Stomach smooth muscle (tissue), 2 donors: Measurements from ENCODE around the gene AMY1B.
"Not testable (repeated sequence)": the region's sequence is repeated elsewhere in the genome, so short reads cannot be mapped to it uniquely, and the experiment has no call there.

Experiments
- H3K27ac ChIP-seq: one replicate; pipeline ENCODE4 v1.7.0; 2013; ENCODE audit warnings: mild to moderate bottlenecking, low read length, inconsistent platforms
- H3K27me3 ChIP-seq, 2 donors: one replicate each; pipeline ENCODE4 v1.7.0; 2013; ENCODE audit warnings: low read length in 2 of 2; ENCODE audit not compliant: insufficient read depth in 2 of 2, control insufficient read depth in 1 of 2
- H3K36me3 ChIP-seq, 2 donors: one replicate each; pipeline ENCODE4 v1.7.0; 2013; ENCODE audit warnings: low read length in 2 of 2; ENCODE audit not compliant: control insufficient read depth in 2 of 2, insufficient read depth in 2 of 2
- H3K4me1 ChIP-seq: one replicate; pipeline ENCODE4 v1.7.0; 2013; ENCODE audit warnings: low read length; ENCODE audit not compliant: control insufficient read depth, insufficient read depth
- H3K4me3 ChIP-seq, 2 donors: one replicate each; pipeline ENCODE4 v1.7.0; 2013; ENCODE audit warnings: low read length in 2 of 2
- H3K9ac ChIP-seq, 2 donors: one replicate each; pipeline ENCODE4 v1.7.0; 2013; ENCODE audit warnings: low read length in 2 of 2, mild to moderate bottlenecking in 1 of 2
- H3K9me3 ChIP-seq, 2 donors: one replicate each; pipeline ENCODE4 v1.7.0; 2013; ENCODE audit warnings: low read length in 2 of 2; ENCODE audit not compliant: control insufficient read depth in 2 of 2
- donor health status: healthy.
- donor health status: Pancreatic carcinoma.

Gene AMY1B

DNA sequence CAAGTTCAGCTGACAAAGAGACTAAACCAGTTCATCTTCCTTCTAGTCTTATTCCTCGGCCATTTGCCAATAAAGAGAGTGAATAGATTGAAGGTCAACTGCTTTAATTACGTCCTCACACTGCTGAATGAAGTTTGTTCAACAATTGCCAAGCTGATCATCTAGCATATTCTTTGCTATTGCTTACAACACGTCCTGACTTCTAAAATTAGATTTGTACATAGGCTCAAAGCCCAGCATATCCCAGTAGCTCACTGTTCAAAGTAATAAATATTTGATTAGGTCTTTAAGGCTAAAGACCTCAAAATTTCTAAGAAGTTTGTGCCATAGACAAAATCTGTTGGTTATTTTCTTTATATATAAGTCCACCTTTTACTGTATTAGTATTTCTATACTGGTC is 19.7 kb downstream of the AMY1B start:
- H3K27me3 ChIP-seq, H3K36me3 ChIP-seq, H3K4me1 ChIP-seq, H3K27ac ChIP-seq, H3K4me3 ChIP-seq, H3K9me3 ChIP-seq, H3K9ac ChIP-seq: not testable (repeated sequence)

DNA sequence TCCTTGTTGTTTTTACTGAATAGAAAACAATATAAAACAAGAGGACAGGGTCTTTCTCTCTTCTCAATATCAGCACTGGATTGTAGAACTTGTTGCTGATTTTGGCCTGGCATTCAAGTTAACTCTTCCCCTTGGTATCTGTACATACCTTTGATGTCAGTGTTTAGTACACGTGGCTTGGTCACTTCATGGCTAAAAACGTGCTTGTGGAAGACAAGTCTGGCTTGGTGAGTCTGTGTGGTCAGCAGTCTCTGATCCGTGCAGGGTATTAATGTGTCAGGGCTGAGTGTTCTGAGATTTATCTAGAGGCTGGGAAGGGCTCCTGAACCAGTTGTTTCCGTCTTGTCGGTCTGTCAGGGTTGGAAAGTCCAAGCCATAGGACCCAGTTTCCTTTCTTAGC is 40.5 kb downstream of the AMY1B start, which contains the start of gene AMY1A:
TSS of gene AMY1A (plus strand) at position 301 of the 400 bp plus-strand sequence. CDS start 571 bp downstream, outside the sequence.
- not testable (repeated sequence) for H3K36me3 ChIP-seq, H3K27me3 ChIP-seq, H3K27ac ChIP-seq, H3K9ac ChIP-seq, H3K4me1 ChIP-seq, H3K4me3 ChIP-seq, H3K9me3 ChIP-seq

DNA sequence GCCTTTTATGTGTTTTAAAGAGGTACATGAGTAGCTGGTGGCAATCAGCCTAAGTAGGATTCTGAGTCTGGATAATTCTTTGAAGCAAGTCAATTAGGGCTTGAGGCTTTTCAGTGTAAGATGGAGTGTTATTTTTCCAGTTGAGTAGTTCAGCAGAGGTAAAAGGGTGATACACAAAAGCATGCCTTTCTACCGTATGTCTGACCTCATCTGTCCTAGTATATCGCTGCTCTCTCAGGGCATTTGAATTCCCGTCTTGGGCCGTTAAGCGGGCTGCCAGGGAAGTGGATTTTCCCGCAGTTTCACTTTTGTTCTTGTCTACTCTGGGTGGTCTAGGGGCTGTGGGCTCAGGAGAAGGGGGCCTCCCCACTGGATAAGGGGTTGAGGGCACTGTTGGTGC is 41.9 kb downstream of the AMY1B start:
- H3K27ac ChIP-seq, H3K36me3 ChIP-seq, H3K4me1 ChIP-seq: not testable (repeated sequence)

DNA sequence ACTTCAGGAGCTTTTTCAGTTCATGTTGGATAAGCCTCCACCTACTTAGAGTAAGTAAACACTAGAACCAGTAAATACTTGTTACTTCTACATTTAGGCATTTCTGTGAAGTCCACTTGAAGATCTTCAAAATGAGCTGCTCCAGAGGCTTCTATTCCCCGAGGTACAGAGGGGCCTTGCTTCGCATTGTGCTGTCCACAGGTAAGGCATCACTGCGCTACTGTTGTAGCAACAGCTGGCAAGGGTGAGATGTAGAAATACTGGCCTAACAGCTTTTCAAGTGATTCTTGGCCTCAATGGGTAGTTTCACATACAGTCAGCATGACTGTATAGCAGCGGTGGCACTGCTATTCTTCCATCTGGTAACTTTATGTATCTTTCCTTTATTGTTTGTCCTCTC is 45.1 kb downstream of the AMY1B start:
- H3K4me3 ChIP-seq, H3K9ac ChIP-seq, H3K9me3 ChIP-seq, H3K27me3 ChIP-seq, H3K36me3 ChIP-seq, H3K27ac ChIP-seq, H3K4me1 ChIP-seq: not testable (repeated sequence)

More for the DNA sequence above, 41.9 kb downstream of the AMY1B start:
- H3K9ac ChIP-seq, H3K4me3 ChIP-seq, H3K9me3 ChIP-seq, H3K27me3 ChIP-seq: not testable (repeated sequence)

DNA sequence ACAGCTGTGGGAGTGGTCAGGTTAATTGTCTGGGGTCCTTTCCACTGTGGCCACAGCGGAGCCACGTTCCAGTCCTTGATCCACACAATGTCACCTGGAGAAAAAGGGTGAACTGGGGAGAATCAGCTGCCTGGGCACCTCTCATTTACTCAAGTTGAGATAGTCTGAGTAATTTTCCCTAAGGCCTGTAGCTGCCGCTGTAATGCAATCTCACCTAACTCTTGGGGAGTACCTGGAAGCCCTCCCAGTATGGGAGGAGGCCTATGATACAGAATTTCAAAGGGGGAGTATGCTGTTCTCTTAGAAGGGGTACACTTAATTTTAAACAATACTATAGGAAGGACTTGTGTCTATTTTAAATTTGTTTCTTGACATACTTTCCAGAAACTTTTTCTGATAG is 45.7 kb downstream of the AMY1B start:
- not testable (repeated sequence) for H3K9ac ChIP-seq, H3K9me3 ChIP-seq, H3K4me3 ChIP-seq, H3K36me3 ChIP-seq, H3K27ac ChIP-seq, H3K4me1 ChIP-seq, H3K27me3 ChIP-seq

DNA sequence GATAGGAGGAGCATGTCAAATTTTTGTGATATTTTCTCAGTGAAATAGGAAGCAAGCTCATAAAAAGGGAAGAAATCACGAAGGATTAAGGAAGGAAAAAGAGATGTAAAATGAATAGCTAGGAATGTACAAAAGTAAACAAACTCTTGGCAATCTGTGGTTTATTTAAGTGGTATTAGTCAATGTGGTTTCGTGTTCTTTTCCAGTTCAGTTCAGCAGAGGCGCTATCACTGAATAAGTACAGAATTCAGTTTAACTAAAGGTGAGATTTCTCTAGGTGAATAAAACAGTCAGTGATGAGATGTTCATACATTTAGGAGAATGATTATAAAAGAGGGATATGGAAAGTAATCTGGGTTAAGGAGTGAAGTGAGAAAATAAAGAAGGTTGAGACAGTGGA is 52.1 kb downstream of the AMY1B start:
- H3K4me3 ChIP-seq, H3K9me3 ChIP-seq, H3K27ac ChIP-seq, H3K27me3 ChIP-seq, H3K4me1 ChIP-seq, H3K9ac ChIP-seq, H3K36me3 ChIP-seq: not testable (repeated sequence)

DNA sequence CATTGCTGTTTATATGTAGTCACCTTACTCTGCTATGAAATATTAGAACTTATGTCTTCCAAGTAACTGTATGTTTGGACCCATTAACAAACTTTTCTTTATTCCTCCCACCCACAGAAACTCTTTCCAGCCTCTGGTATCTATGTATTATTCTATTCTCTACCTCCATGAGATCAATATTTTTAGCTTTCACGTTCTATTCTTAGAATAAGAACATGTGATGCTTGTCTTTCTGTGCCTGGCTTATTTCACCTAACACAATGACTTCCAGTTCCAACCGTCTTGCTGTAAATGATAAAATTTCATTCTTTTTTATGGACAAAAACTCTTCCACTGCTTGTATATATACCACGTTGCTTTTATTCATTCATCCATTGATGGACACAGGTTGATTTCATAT is 54.8 kb downstream of the AMY1B start:
- H3K4me1 ChIP-seq, H3K36me3 ChIP-seq, H3K9ac ChIP-seq, H3K9me3 ChIP-seq, H3K4me3 ChIP-seq, H3K27ac ChIP-seq, H3K27me3 ChIP-seq: not testable (repeated sequence)
